ENCODE data around the gene TRIM3.
A peak's percentile ranks its signal among the peaks of the same experiment; 100 is the strongest.

The TRIM3 gene

DNA sequence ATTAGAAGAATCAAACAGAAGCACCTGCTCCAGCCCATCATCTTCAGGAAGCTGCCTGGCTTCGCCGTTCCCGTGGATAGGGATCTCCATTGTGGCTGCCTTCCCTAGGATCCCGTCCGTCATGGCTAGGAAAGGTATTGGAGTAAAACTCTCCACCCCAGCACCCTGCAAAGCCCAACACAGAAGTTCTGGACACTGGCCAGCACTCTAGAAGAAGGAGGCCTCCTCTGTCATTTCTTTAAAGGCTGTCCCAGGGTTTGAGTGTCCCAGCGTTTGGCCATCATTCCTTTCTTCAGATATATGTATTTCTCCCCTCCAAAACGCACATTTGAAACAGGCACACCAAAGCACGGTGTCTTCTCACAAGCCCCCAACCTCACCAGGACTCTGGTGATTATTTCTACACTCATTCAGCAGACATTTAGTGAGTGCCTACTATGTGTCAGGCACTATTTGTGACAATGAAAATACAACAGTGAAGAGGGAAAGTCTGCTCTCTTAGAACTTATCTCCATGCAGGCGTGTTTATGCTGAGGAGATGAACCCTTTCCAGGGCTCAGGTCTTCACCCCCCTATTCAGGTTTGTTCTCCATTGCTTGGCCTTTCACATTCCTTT lies 6.7 kb upstream of the TRIM3 start:
- DNase-seq: no peak

DNA sequence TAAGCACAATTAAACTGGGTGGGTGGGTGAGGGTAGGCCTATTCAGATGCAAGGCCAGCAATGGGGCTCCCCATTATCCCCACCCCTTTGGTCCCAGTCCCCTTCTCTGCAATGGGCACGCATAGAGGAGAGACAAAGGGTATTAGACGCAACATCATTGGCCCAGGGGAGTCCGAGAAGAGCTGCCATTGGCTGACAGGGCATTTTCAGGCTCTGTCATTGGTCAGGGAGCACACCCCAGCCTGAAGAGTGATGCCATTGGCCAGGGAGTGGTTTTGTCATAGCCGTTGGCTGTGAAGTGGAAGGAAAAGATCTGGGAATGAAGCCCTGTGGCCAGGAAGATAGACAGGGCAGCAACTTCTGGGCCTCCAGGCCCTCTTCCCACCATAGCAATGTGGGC lies 2.8 kb upstream of the TRIM3 start:
- no peak for DNase-seq

DNA sequence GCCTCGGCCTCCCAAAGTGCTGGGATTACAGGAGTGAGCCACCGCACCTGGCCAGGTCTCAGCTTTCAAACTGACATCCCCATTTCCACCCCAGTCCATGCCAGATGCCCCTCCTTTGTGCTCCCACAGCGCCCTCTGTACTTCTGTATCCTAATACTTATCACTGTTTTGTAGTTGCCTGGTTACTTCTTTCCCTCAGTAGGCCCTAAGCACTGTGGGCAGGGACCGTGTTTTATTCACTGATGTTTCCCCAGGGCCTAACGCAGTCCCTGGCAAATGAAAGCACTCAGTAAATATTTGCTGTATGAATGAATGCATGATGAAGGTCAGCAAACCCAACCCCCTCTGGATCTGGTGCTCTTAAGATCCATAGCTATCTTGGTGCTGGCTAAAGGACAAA lies 2.2 kb upstream of the TRIM3 start:
- DNase-seq: peak; percentile 11

DNA sequence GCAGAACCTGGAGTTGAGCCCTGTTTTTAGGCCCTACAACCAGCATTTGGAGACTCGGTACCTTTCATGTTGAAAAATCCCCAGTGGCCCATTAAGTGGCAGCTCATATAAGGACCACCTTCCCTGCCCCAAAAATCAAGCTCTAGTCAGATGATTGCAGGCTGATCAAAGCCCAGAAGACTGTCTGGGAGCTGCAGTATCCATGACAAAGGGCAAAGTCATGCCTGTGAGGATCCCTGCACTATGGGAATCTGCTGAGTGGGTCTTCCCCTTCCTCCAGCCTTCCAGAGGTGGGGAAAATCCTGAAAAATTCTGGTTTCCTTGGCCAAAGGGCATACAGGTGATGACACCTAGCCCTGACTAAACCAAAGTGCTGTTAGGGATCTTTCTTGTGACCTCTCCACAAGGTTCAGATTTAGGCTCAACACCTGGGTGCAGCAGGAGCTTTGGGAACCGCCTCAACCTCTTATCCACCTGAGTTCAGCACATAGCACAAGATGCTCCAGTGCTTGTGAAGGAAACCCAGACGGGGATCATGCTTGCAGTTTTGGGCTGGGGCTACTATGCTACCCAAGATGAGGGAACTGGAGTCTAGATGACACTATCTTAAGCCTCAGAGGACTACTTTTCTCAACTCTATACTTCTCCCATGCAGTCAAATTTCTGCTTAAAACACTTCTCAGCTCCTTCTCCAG lies 1.2 kb upstream of the TRIM3 start:
- no peak for DNase-seq

DNA sequence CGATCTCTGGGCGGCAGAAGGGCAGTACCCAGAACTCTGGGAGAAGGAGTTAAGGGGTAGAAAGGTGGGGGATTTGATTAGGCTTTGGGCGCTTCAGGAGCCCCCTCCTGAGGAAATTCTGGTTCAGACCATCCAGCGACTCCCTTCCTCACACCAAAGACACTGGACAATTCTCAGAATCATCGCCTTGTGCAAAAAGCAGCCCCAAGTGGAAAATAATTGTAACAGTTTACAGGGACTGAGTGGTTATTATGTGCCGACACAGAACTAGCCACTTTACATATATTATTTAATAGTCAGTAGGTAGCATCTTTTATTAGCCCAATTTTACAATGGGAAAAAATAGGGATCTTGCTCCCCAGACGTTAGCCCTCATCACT lies 662 bp upstream of the TRIM3 start:
- DNase-seq: no peak

DNA sequence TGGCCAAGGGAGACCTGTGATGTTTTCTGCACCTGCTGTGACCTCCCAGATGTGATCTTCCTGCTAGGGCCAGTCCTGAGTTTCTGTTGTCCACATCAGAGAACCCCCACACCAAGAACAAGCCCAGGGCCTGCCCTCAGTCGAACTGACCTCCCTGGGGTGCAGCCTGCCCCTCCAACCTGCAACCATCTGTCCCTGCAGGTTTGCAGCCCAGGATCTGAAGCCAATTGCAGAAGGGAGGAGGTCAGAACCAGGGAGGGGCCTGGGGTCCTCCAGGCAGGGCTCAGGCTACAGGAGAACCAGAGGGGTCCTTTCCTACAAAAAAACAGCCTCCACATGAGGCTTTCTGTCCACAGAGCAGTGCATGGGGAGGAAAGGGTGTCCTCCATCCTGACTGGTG lies 807 bp downstream of the TRIM3 start:
- no peak for DNase-seq

DNA sequence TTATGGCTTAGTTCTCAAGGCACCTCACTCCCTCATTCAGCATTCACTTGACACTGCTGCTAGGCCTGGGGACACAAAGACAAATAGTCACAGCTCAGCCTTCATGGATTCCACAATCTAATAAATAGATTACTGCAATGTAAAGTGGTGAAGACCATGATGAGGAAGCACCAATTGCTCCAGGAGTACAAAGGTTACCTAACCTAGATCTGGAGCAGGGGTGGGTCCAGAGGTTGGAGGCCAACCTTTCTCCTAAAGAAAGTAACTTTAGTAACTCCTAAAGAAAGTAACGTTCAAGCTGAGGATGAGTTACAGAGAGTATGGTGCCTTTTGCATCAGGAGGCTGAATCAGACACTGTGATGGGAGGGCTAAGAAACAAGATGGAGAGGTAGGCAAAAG lies 4.1 kb downstream of the TRIM3 start:
- no peak for DNase-seq

DNA sequence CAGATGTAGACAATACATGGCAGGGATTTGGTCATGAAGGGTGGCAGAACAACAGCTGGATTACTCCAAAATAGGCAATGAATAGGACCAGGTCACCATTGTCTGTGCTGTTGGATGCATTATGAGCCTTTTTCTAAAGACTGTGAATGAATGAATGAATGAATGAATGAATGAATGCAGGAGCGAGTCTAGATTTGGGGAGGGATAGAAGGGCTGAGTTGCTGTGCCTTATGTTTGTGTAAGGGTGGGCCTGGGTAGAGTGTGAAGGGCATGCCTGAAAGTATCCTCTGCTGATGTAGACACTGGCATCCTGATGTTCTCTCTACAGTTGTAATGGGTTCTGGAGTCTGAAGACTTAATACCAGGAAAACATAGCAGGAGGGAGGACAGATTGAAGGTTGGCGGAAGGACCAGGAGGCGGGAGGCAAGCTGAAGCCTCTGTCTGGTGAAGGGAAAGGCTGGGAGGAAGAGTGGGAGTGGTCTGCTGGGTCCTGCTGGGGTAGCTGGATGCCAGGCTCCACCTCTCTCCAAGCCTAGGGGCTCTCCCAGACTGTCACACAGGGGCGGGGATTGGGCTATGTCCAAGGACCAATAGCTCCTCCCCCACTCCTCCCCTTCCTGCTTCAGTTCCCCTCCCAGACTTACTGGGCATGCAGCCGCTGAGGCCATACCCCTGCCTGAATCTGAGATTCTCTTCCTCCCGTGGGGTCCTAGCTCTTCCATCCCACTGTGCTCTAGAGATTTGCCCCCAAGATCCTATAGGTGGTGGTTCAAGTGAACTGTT lies 4.8 kb downstream of the TRIM3 start:
- DNase-seq: peak; percentile 71

DNA sequence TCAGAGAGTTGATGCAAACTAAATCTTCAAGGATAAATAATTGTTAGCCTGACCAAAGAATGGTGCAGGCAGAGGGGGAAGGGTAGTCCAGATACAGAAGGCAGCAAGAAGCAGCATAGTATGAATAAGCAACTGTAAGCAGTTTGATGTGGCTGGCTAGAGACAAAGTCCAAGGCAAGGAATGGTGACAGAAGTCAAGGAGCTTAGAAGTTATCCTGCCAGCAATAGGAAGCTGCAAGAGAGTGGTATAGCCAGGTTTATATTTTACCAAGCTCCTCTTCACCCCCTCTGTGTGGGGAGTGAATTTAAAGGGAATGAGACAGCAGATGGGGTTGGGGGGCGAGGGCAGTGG lies 14.7 kb downstream of the TRIM3 start:
- DNase-seq: no peak

DNA sequence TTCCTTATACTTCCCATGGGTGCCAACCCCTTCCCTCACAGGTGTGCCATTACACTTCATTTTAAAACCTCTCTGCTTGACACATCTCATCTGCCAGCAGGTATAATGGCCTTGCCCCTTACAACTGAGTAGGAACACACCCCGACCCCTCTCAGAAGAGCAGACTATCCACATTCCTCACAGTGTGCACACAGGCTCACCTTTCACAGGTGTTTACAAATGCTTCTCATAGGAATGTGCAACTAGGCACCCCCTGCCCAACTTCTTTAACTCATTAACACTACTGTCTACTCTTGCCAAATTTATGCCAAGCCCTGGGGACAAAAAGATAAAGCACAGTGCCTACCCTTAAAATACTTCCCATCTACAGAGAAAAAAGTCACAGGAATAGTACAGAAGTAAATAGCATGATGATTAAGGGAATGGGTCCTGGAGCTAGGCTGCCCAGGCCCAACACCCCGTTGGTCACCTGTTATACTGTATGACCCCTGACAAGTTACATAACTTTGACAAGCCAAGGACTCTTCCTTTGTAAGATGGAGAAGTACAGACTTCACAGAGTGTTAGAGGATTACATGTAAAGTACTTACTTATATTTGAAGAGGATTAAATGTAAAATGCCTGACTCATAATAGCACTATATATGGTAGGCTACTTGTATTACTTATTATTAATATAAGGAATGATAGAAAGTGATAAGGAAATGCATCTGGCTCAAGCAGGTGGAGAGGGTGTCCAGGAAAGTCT lies 15.2 kb downstream of the TRIM3 start:
- no peak for DNase-seq

DNA sequence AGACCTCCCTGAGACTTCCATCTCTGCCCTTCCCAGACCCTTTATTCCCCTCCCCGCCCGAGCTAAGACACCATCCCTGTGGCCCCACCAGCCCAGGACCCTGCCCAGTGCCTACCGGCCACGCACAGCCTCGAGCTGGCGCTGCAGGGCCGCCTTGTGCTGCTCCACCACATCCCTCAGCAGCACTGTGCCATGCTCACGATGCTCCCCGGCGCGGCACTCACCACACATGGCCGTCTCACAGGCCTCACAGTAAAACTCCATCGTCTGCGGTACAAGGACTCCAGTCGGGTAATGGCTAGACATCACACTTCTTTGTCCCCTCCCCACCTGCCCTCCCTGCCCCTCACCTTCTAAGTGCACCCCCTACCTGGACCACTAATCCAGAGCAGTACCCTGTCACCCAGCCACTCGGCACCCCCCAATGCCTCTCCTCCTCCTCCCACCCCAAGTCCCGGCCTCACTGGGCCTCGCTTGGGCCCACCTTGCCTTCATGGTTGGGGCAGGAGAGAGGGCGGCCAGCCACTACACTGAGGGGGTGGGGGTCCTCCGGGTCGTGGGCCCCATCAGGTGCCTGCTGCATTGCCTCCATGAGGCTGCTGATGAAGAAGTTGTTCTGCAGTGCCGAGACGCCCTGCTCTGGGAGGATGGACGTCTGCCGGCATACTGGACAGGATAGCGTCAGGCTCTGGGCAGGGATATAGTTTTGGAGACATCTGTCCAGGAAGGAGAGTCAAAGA lies 16.0 kb downstream of the TRIM3 start:
- no peak for DNase-seq

DNA sequence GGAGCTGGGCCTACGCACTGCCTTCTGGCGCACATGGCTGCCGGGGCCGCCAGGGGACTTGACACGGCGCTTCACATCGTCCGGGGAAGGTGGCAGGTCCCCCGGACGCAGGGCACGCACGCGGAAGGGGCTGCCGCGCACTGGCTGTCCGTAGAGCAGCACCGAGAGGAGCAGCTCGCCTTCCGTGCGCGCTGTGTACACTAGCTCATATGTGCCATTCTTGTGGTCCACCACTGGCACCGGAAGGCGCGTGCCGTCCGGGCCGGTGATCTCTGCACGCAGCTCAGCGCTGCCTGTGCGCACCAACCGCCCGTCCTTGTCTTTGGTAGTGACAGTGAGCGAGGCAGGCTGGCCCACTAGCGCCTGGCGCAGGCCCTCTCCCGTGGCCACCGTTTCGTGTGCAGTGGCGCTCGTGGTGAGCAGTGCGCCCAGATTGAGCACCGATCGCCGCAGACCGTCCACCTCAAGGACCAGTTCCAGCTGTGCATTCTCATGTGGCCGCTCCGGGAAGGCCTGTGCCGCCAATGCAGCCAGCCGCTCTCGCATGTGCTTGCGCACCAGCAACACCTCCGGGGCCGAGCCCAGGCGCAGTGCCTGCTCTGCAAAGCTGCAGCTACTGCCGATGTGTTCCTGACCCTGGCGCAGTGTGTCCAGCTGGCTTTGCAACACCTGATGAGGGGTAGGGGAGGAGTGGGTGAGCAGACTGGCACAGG lies 17.2 kb downstream of the TRIM3 start:
- no peak for DNase-seq

DNA sequence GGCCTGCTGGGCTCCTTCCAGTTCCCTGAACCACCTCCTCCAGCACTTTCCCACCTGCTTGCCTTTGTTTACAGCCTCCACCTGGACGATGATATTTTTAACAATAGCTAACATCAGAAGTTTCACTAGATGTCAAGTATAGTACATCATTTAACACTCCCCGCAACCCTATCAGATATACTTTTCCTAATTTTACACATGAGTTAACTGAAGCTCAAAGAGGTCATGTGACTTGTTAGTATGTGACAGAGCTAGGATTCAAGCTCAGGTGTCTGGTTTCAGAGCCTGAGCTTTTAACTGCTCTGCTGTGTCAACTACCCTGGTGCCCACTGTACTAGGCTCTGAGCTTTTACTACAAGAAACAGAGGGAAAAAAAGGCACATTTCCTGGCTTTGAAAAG lies 18.7 kb downstream of the TRIM3 start:
- DNase-seq: peak; percentile 58

DNA sequence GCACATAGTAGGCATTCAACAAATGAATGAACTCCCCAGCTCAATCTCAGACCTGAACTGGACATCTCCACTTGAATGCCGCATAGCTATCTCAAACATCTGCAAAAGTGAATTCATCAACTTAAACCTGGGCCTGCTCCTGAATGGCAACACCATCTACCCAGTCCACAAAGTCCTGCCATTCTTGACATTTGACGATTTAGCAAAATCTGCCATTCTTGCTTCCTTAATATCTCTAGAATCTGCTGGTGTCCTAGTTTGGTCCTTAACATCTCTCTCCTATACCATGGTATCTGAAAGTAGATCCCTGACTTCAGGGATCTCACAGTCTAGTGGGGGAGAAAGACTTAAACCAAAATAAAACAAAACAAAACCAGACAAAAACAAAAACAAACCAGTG lies 20.6 kb downstream of the TRIM3 start:
- no peak for DNase-seq

DNA sequence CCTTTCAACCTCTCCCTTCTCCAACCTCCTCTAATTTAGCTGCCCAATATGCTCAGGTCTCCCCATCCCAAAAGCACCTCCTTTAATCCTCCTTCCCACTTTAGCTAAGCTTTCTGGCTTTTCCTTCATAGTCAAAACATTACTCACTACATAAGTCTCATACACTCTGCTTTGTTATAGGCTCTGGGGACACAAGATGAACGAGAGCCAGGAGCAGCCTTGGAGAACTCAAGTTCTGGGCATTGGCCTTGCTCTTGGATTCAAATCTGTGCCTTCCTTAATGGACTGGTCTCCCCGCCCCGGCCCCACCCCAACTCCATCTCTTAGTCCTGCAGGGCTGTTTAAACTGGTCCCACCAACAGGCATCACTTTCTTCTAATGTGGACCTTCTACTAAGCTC lies 21.5 kb downstream of the TRIM3 start:
- no peak for DNase-seq

DNA sequence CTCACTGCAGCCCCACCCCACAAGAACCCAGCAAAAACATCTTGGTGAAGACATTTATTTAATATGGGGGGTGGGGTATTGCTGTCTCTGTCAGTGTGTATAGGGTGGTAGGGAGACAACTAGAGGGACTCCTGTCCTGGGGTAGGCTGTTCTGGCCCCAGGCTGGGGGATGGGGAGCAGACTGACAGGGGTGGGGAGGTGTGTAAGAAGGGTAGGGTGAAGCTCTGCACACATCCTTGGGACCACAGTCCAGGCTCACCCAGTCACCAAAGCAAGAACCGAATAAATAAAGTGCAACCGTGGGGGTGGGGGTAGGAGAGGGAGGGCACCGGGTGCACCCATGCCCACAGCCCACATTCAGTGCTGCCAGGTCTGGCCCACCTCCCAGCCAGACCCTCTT lies 25.2 kb downstream of the TRIM3 start:
- DNase-seq: no peak

DNA sequence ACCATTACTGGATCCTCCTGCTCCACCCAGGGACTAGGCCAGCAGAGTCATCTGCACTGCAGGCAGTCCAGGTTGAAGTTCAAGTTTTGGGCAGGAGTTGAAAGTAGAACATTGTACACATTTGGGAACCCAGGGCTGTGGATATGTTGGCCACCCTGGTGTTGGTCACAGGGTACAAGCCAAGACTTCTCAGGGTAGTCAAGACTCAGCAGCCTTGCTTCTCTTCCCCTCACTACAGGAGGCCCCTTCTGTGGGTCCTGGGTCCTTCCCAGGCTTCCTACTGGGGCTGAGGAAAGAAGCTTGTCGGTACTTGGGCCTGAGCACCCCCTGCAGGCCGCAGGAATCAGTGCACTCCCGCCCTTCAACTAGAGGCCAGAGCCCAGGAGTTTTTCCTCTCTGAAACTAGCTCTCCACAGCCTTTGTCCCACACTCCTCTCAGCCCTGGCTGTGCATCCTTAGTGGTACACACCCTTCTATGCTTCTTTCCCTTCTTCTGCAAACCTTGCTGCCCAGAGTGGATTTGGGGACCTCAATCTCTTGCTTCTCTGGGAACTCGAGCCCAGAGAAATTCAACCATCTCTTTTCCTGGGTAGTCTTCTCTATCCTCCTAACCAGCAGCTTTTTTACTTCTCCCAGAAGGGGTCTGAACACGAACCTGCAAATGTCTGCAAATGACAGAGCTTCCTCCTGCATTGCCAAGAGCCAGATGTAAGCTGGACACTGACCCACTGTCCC lies 30.3 kb downstream of the TRIM3 start:
- DNase-seq: peak; percentile 41

DNA sequence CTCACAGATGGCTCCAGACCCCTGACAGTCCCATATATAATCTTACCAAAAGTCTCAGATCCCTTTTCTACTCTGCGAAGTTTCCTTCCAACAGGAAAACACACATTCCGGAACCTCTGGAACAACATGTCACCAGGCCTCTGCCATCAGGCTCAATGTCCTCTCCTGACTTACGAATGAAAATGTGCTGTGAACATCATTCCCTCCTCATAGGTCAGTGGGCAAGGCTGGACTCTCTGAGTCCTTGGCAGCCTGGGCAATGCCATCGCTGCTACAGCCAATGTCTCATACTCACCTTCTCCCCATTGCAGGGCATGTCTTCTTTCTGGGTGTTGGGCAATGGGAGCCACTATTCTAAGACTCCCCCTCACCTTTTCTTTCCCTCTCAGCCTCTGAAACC lies 31.3 kb downstream of the TRIM3 start:
- no peak for DNase-seq

DNA sequence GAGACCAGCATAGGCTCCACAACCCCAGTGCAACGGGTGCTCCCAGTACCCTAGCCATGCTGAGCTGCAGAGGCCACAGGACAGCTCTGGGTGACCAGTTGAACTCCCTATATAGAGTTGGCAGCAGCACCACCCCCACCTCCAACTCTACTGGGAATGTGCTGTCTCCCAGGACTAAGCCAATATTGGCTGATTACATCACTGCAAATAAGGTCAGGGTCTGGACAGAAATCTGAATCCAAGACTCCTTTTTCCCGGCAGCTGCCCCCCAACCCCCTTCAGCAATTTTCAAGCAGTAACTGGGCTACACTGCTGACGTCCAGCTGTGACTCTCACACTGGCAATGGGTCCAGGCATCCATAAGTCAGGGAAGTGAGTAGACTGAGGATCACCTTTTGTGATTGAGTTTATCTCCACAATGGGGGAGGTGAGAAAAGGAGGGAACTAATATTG lies 32.8 kb downstream of the TRIM3 start, which contains the start of gene HPX:
Gene HPX (minus strand): TSS at position 82 of the 453 bp plus-strand sequence. CDS start 24 bp downstream, at position 58.
- DNase-seq: no peak

DNA sequence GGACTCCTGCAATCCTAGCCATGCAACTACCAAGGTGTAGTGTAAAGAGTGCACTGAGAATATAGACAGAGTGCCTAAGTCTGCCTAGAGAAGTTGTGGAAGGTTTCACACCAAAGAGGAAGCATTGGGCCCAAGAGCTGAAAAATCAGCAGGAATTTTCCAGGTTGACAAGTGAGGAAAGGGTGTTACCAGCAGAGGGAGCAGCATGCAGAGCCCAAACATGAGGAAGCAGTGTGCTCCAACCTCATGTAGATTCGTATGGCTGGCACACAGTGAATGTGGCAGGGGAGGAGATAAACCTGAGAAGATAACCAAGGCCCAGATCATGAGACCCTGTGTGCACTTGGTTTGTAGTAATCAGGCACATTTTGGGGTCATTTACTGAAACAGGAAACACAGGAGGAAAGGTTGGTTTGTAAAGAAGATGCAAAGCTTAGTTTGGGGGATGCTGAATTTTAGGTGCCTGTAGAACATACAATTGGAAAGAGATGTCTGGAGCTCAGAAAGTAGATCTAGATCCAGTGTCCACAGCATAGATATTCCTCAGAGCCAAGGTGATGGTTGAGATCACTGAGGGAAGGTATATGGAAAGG lies 34.7 kb downstream of the TRIM3 start:
- peak; percentile 61 for DNase-seq

DNA sequence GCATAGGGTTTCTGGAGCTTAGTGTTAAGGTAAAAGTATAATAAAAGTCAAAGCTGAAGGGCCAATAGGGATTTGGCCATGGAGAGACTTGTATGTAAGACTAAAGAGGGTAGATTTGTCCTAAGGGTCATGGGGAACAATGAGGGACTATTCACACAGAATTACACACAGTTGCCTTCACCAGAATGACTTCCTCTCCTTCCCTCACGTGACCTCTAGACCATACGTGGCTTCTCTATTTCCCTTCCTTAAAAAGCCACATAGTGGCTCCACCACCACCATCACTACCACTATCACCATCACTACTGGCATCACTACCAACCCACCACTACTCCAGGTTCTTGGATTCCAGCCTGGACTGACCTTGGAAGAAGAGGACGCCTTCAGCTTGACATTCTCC lies 35.7 kb downstream of the TRIM3 start:
- DNase-seq: no peak
